Body of pancreas (tissue), 4 donors: ENCODE results near the gene DNAJC1. TPM values are rescaled to one million over a fixed set of nuclear protein-coding genes. Genes with fewer than 3 reads are reported as not detected.
"Not testable (repeated sequence)": the region's sequence is repeated elsewhere in the genome, so short reads cannot be mapped to it uniquely, and the experiment has no call there.

Experiments
- ATAC-seq: fragments of 150-250 bp; one replicate; pipeline ENCODE4 v1.9.1; 2016
- DNase-seq, 4 donors: peaks; one replicate each; pipeline ENCODE4 v3.0.0-alpha.2; 2019
- H3K27ac ChIP-seq, 4 donors: fragments of 200-600 bp; sonication (generic); 1 replicate in 3 of 4; 2 replicates in 1 of 4; pipeline versions ENCODE4 v1.5.1 to v1.6.1; 2016 to 2019; ENCODE audit warnings: mild to moderate bottlenecking in 1 of 4, mixed read lengths in 1 of 4, moderate library complexity in 1 of 4
- H3K27me3 ChIP-seq, 2 donors: fragments of 200-600 bp; sonication (generic); one replicate each; pipeline ENCODE4 v1.6.0; 2016; ENCODE audit warnings: mild to moderate bottlenecking in 1 of 2
- H3K36me3 ChIP-seq, 2 donors: fragments of 200-600 bp; sonication (generic); replicated peaks in 1 of 2; 2 replicates each; pipeline ENCODE4 v1.5.1; 2016; ENCODE audit warnings: low read depth in 2 of 2; ENCODE audit not compliant: insufficient read depth in 1 of 2
- H3K4me1 ChIP-seq: fragments of 200-600 bp; sonication (generic); one replicate; pipeline ENCODE4 v1.6.0; 2016
- H3K4me3 ChIP-seq, 2 donors: fragments of 200-600 bp; sonication (generic); 1 replicate in 1 of 2; 2 replicates in 1 of 2; pipeline ENCODE4 v1.5.1; 2016 to 2019
- H3K9me3 ChIP-seq, 3 donors: fragments of 200-600 bp; sonication (generic); 1 replicate in 2 of 3; 2 replicates in 1 of 3; pipeline ENCODE4 v1.5.1; 2016
- POLR2A ChIP-seq, 3 donors: fragments of 450-650 bp; IDR thresholded peaks; one replicate each; pipeline ENCODE4 v1.6.1; 2016; ENCODE audit warnings: antibody characterized with exemption in 3 of 3, mild to moderate bottlenecking in 2 of 3
- WGBS, 2 donors: methylation state at CpG; one replicate each; pipeline ENCODE4 v1.1.5; 2017; 5-methylcytosine and 5-hydroxymethylcytosine counted together
- intact Hi-C: fragments of 100-400 bp; cut with DNase I; formaldehyde crosslinking; loops from one replicate; pipeline ENCODE4 v1.15.1; 2023
- total RNA-seq, 2 donors: library from RNA; depleted of rRNA; stranded (reverse); fragments of >200 nt; gene quantifications; one replicate each; pipeline ENCODE4 v1.1.0, GENCODE V29; 2016
- TF ChIP-seq, protein P1 (sequence below), 7 experiments: fragments of 450-650 bp in 4 of 7; fragments of 200-600 bp in 3 of 7; sonication (generic) in 3 of 7; IDR thresholded peaks; one replicate each; pipeline ENCODE4 v1.5.1; 2016 to 2019; ENCODE audit warnings: antibody characterized with exemption in 7 of 7

Gene DNAJC1
- total RNA-seq, 2 donors from 2014 or later: 45.7 to 90.3 TPM

DNA sequence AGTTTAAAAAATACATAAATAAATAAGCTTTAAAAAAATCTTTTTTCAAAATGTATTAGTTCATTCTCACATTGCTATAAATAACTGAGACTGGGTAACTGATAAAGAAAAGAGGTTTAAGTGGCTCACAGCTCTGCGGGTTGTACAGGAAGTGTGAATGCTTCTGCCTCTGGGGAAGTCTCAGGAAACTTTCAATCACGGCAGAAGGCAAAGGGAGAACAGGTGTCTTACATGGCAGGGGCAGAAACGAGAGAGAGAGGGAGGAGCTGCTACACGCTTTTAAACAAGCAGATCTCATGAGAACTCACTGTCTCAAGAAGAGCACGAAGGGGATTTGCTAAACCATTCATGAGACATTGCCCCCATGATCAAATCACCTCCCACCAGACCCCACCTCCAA, 114.6 kb downstream of the DNAJC1 start:
- TF ChIP-seq, protein P1, sequence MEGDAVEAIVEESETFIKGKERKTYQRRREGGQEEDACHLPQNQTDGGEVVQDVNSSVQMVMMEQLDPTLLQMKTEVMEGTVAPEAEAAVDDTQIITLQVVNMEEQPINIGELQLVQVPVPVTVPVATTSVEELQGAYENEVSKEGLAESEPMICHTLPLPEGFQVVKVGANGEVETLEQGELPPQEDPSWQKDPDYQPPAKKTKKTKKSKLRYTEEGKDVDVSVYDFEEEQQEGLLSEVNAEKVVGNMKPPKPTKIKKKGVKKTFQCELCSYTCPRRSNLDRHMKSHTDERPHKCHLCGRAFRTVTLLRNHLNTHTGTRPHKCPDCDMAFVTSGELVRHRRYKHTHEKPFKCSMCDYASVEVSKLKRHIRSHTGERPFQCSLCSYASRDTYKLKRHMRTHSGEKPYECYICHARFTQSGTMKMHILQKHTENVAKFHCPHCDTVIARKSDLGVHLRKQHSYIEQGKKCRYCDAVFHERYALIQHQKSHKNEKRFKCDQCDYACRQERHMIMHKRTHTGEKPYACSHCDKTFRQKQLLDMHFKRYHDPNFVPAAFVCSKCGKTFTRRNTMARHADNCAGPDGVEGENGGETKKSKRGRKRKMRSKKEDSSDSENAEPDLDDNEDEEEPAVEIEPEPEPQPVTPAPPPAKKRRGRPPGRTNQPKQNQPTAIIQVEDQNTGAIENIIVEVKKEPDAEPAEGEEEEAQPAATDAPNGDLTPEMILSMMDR (IDR thresholded peaks at IDR 0.05): no peak
- TF ChIP-seq POLR2A (IDR thresholded peaks at IDR 0.05): no peak
- Histone ChIP-seq H3K27ac (no peak overlapping the region), H3K4me1 (no peaks in the 10 kb centered on the region), H3K4me3 (no peak overlapping the region), H3K36me3 (no peaks in the 10 kb centered on the region), H3K27me3 (no peaks in the 10 kb centered on the region), H3K9me3 (no peaks in the 10 kb centered on the region)
- no peak for DNase-seq
- 66 to 86% methylated on average over 5 of the region's 5 CpGs for WGBS, 2 donors
- ATAC-seq: no peak
- intact Hi-C loops: no loop called here

DNA sequence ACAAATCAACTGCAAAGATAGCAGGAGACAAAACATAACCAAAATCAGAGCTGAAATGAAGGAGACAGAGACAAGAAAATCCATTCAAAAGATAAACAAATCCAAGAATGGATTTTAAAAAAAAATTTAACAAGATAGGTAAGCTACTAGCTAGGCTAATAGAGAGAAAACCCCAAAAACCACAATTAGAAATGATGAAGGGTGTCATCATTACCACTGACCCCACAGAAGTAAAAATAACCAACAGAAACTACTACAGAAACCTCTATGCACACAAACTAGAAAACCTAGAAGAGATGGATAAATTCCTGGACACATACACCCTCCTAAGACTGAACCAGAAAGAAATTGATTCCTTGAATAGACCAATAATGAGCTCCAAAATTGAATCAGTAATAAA, 117.6 kb downstream of the DNAJC1 start:
- H3K4me1 ChIP-seq: no peaks in the 10 kb centered on the region
- DNase-seq (no peak), ATAC-seq (no peak)
- intact Hi-C loops: no loop called here
- no peaks in the 10 kb centered on the region for H3K36me3 ChIP-seq
- no peak overlapping the region for H3K27ac ChIP-seq
- no peaks in the 10 kb centered on the region for H3K27me3 ChIP-seq
- TF ChIP-seq POLR2A (IDR thresholded peaks at IDR 0.05): no peak
- TF ChIP-seq, protein P1 (IDR thresholded peaks at IDR 0.05): no peak
- H3K4me3 ChIP-seq: no peak overlapping the region
- no peaks in the 10 kb centered on the region for H3K9me3 ChIP-seq

DNA sequence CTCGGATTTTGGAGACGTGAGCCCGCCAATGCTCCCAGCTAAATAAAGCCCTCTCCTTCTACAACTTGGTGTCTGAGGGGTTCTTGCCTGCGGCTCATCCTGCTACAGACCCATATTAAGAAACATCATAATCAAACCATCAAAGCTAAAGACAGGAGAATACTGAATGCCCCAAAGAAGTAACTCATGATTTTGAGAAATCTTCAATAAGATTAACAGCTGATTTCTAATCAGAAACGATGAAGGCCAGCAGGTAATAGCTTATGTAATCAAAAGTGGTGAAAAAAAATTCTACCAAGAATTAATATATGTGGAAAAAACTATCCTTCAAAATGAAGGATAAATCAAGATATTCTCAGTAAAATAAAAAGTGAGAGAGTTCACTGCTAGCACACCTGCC, 130.3 kb downstream of the DNAJC1 start:
- no peaks in the 10 kb centered on the region for H3K27me3 ChIP-seq
- no peak overlapping the region for H3K4me3 ChIP-seq
- no peaks in the 10 kb centered on the region for H3K4me1 ChIP-seq
- no peaks in the 10 kb centered on the region for H3K9me3 ChIP-seq
- DNase-seq (no peak), ATAC-seq (no peak)
- TF ChIP-seq, protein P1 (IDR thresholded peaks at IDR 0.05): no peak
- TF ChIP-seq POLR2A (IDR thresholded peaks at IDR 0.05): no peak
- 83 to 95% methylated on average over 5 of the region's 5 CpGs for WGBS, 2 donors
- peaks cover 0 to 1% of the 10 kb centered on the region in 2 donors for H3K36me3 ChIP-seq
- H3K27ac ChIP-seq: no peak overlapping the region
- intact Hi-C loops: no loop called here

DNA sequence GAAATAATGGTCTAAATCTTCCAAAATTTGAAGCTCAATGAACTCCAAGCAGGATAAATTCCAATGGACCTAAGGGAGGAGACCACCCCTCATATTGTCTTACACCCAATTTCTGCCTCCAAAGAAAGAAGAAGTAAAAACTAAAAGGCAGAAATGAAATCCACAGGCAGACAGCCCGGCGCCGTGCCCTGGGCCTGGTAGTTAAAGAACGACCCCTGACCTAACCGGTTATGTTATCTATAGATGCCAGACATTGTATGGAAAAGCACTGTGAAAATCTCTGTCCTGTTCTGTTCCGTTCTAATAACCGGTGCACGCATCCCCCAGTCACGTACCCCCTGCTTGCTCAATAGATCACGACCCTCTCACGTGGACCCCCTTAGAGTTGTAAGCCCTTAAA, 130.8 kb downstream of the DNAJC1 start:
- H3K4me1 ChIP-seq, intact Hi-C loops, H3K4me3 ChIP-seq, H3K9me3 ChIP-seq, H3K27me3 ChIP-seq, H3K36me3 ChIP-seq, H3K27ac ChIP-seq, ATAC-seq, DNase-seq: not testable (repeated sequence)
- 95 to 98% methylated on average over 11 of the region's 11 CpGs for WGBS, 2 donors

DNA sequence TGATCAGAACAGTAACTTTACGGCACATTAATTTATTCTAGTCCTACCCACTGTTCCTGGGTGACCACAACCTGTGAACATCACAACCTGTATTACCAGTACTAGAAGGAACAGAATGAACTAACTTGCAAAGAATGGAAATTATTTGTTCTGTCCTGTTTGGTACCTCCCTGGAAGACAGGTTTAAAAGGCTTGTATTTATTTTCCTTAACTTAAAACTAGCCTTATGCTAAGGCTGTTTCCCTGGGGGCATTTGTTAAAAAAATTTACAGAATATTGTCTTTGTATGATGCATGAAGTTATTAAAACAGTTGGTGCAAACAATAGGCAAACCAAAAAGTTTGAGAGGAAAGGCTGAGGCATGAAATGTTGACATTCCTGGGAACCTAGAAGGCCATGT, 132.7 kb downstream of the DNAJC1 start:
- H3K36me3 ChIP-seq: peaks cover 0 to 1% of the 10 kb centered on the region in 2 donors
- intact Hi-C loops: no loop called here
- H3K27ac ChIP-seq: no peak overlapping the region
- WGBS, 2 donors: 96 to 100% methylated on average over 1 of the region's 1 CpG
- TF ChIP-seq, protein P1 (IDR thresholded peaks at IDR 0.05): no peak
- TF ChIP-seq POLR2A (IDR thresholded peaks at IDR 0.05): no peak
- H3K9me3 ChIP-seq: no peaks in the 10 kb centered on the region
- H3K4me1 ChIP-seq: no peaks in the 10 kb centered on the region
- ATAC-seq (no peak), DNase-seq (no peak)
- H3K4me3 ChIP-seq: no peak overlapping the region
- H3K27me3 ChIP-seq: no peaks in the 10 kb centered on the region

DNA sequence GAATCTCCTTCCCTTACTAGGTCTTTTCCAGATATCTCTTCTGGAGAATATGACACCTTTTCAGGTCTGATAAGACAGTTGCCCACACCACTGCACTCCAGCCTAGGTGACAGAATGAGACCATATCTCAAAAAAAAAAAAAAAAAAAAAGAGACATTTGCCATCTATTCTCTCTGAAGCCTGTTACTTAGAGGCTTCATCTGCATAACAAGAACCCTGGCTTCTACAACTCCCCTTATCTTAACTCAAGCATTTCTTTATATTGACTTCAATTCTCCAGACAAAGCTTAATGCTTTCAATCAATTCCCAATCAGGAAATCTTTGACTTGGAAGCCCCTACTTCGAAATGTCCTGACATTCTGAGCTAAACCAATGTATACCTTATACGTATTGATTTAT, 134.4 kb downstream of the DNAJC1 start:
- ATAC-seq, DNase-seq, H3K4me1 ChIP-seq, H3K36me3 ChIP-seq, H3K9me3 ChIP-seq, H3K27ac ChIP-seq, H3K4me3 ChIP-seq, intact Hi-C loops, H3K27me3 ChIP-seq: not testable (repeated sequence)
- WGBS, 2 donors: 81 to 96% methylated on average over 2 of the region's 2 CpGs
